ENCODE data around the gene CNTNAP5.

- TF ChIP-seq POLR2A (IDR thresholded peaks at IDR 0.05) (no peak), CTCF (IDR thresholded peaks at IDR 0.05) (no peak), EP300 (IDR thresholded peaks at IDR 0.05; ENCODE audit: low read depth) (no peak)
Measured at GRCh38 chr2:124063596-124063995, 38.5 kb downstream of the CNTNAP5 start.
